Mucosa of gallbladder (tissue), 1 donor: ENCODE results near the gene CDK2AP2. TPM values are rescaled to one million over a fixed set of nuclear protein-coding genes. Genes with fewer than 3 reads are reported as not detected.

ENCODE experiments used
- DNase-seq: peaks from one replicate; pipeline ENCODE4 v3.0.0-alpha.2; 2020; ENCODE audit warnings: low spot score
- total RNA-seq: library from RNA; stranded (reverse); gene quantifications from one replicate; pipeline ENCODE4 v1.2.1, GENCODE V29; 2021
- donor health status: DM: no; HTN: no; CAD: no.

Gene CDK2AP2
- total RNA-seq, 1 donor from 2014 or later, result 95.5 TPM

- no peak for DNase-seq
Measured at GRCh38 chr11:67503119-67504004, 4.6 kb downstream of the CDK2AP2 start.

- DNase-seq, result no peak
Measured at GRCh38 chr11:67502328-67502979, 5.5 kb downstream of the CDK2AP2 start.

- no peak for DNase-seq
Measured at GRCh38 chr11:67501854-67502253, 6.1 kb downstream of the CDK2AP2 start.

- no peak for DNase-seq
Measured at GRCh38 chr11:67500831-67501715, 6.9 kb downstream of the CDK2AP2 start.

GRCh38 chr11:67500484-67500821, 7.5 kb downstream of the CDK2AP2 start:
- DNase-seq, result no peak

GRCh38 chr11:67499808-67500483, 8.0 kb downstream of the CDK2AP2 start:
- DNase-seq, result no peak

GRCh38 chr11:67498544-67498972, 9.4 kb downstream of the CDK2AP2 start:
- no peak for DNase-seq

- DNase-seq, result no peak
Measured at GRCh38 chr11:67497656-67498291, 10.2 kb downstream of the CDK2AP2 start.

GRCh38 chr11:67496113-67496512, 11.8 kb downstream of the CDK2AP2 start:
- DNase-seq, result no peak

GRCh38 chr11:67495234-67496005, 12.5 kb downstream of the CDK2AP2 start:
- DNase-seq, result no peak

- no peak for DNase-seq
Measured at GRCh38 chr11:67494371-67495233, 13.4 kb downstream of the CDK2AP2 start.

- DNase-seq, result no peak
Measured at GRCh38 chr11:67493548-67494370, 14.2 kb downstream of the CDK2AP2 start.

GRCh38 chr11:67492801-67493547, 15.0 kb downstream of the CDK2AP2 start:
- no peak for DNase-seq

GRCh38 chr11:67492069-67492727, 15.8 kb downstream of the CDK2AP2 start:
- no peak for DNase-seq

GRCh38 chr11:67491276-67492068, 16.5 kb downstream of the CDK2AP2 start:
- DNase-seq, result no peak

- DNase-seq, result no peak
Measured at GRCh38 chr11:67490727-67491065, 17.3 kb downstream of the CDK2AP2 start.
